HG03095 (cell line): ENCODE data around the gene SRCIN1.
A peak's percentile ranks its signal among the peaks of the same experiment; 100 is the strongest.
"Not testable (repeated sequence)": the region's sequence is repeated elsewhere in the genome, so short reads cannot be mapped to it uniquely, and the experiment has no call there.

Experiments
- ATAC-seq: cut with Tn5 transposase; IDR thresholded peaks from one replicate; pipeline ENCODE4 v1.9.1; 2021; ENCODE audit warnings: moderate library complexity; ENCODE audit not compliant: unreplicated experiment

The SRCIN1 gene, protein sequence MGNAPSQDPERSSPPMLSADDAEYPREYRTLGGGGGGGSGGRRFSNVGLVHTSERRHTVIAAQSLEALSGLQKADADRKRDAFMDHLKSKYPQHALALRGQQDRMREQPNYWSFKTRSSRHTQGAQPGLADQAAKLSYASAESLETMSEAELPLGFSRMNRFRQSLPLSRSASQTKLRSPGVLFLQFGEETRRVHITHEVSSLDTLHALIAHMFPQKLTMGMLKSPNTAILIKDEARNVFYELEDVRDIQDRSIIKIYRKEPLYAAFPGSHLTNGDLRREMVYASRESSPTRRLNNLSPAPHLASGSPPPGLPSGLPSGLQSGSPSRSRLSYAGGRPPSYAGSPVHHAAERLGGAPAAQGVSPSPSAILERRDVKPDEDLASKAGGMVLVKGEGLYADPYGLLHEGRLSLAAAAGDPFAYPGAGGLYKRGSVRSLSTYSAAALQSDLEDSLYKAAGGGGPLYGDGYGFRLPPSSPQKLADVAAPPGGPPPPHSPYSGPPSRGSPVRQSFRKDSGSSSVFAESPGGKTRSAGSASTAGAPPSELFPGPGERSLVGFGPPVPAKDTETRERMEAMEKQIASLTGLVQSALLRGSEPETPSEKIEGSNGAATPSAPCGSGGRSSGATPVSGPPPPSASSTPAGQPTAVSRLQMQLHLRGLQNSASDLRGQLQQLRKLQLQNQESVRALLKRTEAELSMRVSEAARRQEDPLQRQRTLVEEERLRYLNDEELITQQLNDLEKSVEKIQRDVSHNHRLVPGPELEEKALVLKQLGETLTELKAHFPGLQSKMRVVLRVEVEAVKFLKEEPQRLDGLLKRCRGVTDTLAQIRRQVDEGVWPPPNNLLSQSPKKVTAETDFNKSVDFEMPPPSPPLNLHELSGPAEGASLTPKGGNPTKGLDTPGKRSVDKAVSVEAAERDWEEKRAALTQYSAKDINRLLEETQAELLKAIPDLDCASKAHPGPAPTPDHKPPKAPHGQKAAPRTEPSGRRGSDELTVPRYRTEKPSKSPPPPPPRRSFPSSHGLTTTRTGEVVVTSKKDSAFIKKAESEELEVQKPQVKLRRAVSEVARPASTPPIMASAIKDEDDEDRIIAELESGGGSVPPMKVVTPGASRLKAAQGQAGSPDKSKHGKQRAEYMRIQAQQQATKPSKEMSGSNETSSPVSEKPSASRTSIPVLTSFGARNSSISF

DNA sequence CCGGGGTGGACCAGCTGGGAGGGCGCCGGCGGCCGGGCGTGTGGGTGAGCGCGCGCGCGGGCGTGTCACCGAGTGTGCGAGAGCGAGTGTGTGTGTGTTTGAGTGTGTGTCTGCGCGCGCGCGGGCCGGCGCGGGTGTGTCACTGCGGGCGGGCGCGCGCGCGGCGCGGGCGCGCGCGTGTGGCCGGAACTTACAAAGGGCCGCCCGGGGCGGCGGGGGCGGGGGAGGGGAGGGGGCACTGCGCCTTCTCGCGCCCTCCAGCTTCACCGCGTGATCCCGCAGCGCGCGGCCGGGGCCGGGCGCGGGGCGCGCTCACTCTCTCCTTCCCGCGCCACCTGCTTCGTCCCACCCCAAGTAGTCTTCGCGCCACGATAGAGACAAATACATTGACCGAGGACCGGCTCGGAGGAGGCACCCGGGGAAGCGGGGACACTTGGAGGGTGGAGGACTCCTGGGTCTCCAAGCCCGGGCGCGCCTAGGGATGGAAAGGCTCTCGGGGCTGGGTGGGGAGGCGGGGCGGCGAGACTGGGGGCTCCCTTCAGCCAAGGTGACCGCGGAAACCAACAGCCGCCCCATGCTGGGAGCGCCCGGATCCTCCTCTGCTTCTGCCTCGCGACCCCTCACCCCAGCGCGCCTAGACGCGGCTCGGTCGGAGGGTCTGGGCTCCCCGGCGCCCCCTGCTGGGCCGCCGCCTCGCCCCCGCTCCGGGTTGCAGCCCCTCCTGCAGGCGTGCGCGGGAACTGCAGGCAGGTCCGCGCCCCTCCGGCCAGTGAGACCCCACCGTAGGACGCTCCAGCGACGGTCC lies at the start of gene SRCIN1:
Gene SRCIN1 (minus strand): TSS at position 112 of the 805 bp plus-strand sequence. CDS start 247 bp downstream, outside the sequence.
- no peak for ATAC-seq

DNA sequence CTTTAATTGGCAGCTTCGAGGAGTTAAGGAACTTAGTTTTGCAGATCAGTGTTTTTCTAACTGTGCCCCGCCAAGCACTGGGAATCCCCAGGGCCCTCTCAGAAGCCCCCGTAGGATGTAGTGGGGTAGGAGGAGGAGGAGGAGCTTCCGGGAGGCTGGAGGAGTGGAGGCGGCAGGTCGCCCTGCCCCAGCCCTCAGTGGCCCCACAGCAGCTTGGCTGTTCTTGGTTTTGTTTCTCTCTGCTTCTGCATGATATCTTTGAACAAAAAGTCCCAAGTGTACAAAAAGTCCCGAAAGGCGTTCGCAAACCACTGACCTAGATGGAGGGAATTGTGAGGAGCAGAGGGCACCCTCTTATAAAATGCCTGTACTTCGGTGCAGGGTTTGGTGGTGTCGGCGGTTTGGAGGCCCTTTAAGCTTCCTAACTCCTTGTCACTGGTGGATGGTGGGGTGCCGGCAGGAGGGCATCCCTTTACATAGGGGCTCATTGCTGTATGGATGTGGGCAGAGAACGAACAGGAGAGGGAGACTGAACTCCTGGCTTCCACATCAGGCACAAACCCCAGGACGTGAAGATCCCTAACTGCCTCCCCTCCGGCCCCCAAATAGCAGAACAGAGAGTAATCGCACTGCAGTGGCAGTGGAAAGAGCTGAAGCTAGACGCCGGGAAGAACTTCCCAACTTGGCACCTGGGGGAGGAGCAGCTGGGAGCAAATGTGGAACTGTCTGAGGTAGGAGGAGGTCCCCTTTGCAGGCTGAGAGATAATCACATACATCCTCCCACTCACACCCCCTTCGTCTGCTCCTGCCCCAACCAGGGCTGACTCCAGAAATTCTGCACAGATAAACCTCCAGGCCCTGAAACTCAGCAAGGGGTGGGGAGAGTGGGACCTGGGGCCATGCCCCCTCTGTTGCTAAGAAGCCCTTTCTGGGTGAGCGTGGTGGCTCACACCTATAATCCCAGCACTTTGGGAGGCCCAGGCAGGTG lies 49.0 kb upstream of the SRCIN1 start:
- peak; percentile 69 for ATAC-seq

DNA sequence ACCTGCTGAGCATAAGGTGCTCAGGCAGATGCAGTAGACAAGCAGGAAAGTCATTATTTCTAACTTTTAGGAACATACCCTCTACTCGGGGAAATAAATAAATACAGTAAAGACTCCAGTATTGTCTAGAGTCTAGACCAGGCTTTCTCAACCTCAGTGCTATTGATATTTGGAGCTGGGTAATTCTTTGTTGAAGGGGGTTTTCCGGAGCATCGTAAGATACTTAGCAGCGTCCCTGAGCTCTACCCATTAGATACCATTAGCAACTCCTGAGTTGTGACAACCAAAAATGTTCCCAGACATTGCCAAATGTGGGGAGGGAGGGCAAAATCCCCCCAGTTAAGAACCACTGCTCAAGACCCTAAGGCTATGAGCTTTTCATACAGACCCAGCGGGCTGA lies 47.9 kb upstream of the SRCIN1 start:
- no peak for ATAC-seq

DNA sequence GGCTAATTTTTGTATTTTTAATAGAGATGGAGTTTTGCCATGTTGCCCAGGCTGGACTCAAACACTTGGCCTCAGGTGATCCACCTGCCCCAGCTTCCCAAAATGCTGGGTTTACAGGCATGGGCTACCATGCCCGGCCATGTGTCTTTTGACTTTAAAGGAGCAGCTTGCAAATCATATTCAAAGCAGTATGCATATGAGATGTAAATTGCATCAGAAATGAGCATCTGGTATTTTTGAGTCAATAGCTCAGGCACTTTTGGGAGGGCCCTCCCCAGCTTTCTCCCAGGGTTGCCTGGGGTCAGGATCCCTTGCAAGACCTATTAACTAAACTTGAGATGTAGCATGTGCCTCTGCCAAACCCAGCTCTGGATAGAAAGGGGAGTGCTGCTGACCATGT lies 47.5 kb upstream of the SRCIN1 start:
- ATAC-seq: no peak

DNA sequence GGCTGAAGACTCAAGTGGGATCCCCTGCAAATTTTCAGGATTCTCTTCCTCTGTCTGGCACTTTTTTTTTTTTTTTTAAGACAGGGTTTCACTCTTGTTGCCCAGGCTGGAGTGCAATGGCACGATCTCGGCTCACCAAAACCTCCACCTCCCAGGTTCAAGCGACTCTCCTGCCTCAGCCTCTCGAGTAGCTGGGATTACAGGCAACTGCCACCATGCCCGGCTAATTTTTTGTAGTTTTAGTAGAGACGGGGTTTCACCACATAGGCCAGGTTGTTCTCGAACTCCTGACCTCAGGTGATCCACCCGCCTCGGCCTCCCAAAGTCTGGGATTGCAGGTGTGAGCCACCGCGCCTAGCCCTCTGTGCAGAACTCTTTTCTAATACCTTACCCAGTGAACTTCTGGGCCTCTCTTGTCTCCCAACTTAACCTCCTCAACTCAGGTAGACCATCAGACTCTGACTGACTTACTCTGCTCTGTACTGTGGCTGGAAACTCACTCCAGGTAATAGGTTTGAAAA lies 45.0 kb upstream of the SRCIN1 start:
- ATAC-seq: not testable (repeated sequence)

DNA sequence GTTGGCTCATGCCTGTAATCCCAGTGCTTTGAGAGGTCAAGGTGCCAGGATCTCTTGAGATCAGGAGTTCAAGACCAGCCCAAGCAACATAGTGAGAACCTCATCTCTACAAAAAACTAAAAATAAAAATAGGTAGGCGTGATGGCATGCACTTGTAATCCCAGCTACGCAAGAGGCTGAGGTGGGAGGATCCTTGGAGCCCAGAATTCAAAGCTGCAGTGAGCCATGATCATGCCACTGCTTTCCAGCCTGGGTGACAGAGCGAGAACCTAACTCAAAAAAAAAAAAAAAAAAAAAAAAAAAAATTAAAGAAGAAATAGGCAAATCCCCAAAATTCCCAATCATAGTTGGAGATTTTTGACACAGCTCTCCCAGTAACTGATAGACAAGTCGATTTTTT lies 32.2 kb upstream of the SRCIN1 start:
- ATAC-seq: no peak

DNA sequence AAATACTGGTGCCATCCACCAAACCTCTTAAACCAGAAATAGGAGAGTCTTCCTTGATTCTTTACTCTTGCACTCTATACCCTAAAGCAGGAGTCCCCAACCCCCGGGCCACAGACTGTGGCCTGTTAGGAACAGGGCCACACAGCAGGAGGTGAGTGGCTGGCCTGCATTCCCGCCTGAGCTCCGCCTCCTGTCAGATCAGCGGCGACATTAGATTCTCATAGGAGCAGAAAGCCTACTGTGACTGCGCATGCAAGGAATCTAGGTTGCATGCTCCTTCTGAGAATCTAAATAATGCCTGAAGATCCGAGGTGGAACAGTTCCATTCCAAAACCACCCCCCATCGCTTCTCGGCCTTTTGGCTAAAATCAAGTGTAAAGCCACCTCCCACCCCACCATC lies 30.3 kb upstream of the SRCIN1 start:
- no peak for ATAC-seq

DNA sequence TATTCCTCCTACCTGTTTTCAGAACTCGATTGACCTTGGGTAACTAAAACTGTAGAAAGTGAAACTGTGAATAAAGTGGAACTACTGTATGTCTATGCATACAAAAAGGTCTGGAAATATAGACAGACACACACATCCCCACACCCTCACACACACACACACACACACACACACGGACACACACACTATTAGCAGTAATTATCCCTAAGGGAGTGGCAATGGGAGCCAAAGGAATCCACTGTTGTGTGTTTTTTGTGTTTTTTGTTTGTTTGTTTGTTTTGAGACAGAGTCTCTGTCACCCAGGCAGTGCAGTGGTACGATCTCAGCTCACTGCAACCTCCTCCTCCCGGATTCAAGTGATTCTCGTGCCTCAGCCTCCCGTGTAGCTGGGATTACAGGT lies 26.6 kb upstream of the SRCIN1 start:
- no peak for ATAC-seq

DNA sequence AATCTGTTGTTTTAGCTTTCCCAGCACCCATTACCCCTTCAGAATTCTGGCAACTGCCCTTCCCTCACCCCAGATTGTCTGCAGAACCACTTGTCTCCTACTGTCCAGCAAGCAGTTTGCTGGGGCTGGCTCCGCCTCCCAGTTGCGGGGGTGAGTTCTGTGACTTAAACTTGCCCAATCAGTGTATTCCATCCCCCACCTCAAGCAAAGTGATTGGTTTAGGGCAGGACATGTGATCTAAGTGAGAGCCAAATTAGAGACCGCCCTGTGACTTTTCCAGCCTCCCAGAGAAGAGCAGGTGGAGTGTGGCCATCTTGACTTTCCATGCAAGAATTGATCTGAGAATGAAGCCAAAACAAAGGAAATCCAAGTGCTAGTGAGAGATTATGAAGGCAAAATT lies 22.7 kb upstream of the SRCIN1 start:
- no peak for ATAC-seq

DNA sequence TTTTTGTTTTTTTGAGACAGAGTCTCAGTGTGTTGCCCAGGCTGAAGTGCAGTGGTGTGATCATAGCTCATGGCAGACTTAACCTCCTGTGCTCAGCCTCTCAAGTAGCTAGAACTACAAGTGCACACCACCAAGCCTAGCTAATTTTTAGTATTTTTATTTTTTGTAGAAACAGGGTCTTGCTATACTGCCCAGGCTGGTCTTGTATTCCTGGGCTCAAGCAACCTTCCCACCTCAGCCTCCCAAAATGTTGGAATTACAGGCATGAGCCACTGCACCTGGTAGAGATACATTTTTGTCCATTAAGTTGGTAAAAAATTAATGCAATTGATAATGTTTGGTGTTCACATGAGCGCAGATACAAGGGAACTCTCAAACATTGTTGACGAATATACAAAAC lies 22.2 kb upstream of the SRCIN1 start:
- no peak for ATAC-seq

DNA sequence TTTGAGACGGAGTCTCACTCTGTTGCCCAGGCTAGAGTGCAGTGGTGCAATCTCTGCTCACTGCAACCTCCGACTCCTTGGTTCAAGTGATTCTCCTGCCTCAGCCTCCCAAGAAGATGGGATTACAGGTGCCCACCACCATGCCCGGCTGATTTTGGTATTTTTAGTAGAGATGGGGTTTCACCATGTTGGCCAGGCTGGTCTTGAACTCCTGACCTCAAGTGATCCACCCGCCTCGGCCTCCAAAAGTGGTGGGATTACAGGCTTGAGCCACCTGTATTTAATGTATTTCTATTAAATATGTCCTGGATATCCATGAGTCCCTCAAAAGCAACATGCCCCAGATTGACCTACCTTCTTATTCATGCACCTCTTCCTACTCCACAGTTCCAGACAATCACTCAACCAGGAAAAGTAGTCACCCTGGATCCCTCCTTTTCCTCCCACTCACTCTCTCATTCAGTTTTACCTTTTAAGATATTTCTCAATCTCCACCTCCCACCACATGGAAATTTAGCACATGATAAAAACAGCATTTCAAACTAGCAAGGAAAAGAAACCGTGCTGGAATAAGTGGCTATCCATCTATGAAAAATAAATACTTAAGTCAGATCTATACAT lies 21.0 kb upstream of the SRCIN1 start:
- ATAC-seq: not testable (repeated sequence)

DNA sequence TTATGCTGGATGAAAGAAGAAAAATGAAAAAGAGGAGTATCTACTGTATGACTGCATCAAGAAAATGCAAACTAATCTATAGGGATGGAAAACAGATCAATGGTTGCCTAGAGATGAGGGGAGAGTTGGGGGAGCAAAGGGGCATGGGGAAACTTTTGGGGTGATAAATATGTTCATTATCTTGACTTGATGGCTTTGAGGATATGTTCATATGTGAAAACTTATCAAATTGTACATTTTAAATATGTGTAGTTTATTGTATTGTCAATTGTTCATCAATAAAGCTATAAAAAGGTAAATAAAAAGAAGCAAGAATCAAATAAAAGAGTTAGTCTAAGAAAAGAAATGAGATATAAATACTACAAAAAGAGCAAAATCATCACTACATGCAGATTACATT lies 19.7 kb upstream of the SRCIN1 start:
- ATAC-seq: no peak

DNA sequence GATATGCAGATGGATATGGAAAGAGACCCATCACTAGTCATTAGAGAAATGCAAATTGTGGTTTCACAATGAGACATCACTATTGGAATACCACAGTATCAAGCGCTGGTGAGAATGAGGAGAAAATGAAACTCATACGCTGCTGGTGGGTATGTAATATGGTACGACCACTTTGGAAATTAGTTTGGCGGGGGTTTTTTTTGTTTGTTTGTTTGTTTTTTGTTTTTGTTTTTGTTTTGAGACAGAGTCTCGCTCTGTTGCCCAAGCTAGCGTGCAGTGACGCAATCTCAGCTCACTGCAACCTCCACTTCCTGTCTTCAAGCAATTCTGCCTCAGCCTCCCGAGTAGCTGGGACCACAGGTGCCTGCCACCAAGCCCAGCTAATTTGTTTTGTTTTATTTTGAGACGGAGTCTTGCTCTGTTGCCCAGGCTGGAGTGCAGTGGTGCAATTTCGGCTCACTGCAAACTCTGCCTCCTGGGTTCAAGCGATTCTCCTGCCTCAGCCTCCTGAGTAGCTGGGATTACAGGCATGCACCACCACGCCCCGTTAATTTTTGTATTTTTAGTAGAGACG lies 19.1 kb upstream of the SRCIN1 start:
- peak; percentile 73 for ATAC-seq

DNA sequence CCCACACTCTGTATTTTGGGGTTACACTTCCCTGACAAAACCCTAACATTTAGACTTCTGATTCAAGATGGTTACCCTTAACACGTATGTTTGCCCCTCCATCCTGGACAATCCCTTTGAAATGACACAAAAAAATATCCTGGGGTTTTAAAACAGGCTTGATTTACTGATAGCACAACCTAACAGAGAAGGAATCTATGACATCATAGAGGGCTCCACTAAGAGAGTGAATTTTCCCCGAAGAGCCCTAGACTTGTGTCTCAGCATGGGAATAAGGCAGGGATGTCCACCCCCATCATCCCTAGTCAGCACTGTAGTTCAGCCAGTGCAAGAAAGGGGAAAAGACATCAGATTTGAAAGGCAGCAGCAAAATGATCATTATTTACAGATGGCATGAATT lies 15.8 kb upstream of the SRCIN1 start:
- no peak for ATAC-seq

DNA sequence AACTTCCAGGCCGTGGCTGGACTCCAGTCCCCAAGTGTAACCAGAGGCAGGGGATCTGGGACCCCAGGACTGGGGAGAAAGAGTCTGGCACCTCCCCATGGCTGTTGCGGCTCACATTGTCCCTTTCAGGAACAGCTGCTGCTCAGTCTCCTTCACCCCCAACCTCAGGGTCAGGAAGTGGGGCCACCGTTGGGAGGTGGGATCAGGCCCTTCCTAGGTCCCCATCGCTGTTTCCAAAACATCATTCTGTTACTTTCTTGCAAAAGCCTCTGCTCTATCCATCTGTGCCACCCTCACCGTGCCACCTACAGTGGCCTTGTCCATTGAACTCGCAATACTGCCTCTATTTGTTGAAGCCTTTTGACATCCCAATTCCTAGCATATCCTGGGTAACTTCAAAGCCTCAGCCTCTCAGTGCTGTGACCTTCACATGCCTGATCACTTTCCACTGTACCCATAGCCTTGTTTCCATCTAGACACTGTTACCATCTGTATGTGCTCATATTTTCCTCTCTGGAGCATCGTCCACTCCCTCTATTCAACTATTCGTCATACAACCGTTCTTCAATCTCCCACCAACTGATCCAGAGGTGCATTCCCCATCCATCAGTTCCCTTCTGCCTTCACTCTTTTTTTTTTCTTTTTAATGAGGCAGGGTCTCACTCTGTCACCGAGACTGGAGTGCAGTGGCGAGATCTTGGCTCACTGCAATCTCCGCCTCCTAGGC lies 15.0 kb upstream of the SRCIN1 start:
- ATAC-seq: no peak

DNA sequence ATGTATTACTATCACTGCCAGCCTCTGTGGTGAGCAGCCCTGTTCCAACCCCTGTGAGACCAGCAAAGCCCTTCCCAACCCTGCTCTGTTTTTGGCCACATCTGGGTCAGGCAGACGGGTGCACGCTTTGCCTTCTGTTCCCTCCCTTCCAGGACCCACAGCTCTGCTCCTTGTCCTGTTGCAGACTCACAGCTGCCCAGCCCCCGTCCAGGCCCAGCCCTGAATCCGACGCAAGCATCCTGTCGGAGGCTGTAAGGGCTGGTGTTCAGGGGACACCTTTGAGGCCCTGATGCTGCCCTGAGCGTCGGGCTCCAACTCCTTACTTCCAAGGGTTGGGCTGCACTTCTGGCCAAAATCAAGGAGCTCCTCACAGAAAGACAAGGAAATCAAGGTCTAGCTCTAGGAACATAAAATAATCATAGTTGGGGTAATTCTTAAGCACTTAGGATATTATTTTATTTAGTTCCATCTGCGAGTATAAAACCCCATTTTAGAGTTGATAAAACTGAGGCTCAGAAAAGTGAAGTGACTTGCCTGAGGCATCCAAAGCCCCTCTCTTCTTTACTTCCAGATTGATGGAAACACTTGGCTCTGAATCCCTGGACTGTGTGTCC lies 14.3 kb upstream of the SRCIN1 start:
- ATAC-seq: no peak

DNA sequence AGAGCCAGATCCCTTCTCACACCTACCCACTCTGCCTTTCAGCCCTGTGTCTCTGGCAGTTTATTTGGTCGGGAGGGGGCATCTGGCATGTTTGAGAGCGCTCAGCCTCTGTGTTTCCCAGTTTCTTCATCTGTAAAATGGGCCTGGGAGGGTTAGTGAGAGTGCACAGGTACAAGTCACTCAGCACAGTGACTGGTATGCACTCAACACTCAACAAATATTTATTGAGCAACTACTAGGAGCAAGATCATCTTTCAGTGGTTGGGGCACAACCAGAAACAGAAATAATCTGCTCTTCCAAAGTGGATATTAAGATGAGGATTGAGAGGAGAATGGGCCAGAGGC lies 13.7 kb upstream of the SRCIN1 start:
- ATAC-seq: no peak
